ENCODE data around the gene PCDHGB4.
"Not testable (repeated sequence)": the region's sequence is repeated elsewhere in the genome, so short reads cannot be mapped to it uniquely, and the experiment has no call there.

The PCDHGB4 gene

DNA sequence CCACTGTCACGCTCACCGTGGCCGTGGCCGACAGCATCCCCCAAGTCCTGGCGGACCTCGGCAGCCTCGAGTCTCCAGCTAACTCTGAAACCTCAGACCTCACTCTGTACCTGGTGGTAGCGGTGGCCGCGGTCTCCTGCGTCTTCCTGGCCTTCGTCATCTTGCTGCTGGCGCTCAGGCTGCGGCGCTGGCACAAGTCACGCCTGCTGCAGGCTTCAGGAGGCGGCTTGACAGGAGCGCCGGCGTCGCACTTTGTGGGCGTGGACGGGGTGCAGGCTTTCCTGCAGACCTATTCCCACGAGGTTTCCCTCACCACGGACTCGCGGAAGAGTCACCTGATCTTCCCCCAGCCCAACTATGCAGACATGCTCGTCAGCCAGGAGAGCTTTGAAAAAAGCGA lies 45.2 kb downstream of the PCDHGB4 start:
- DNase-seq = not testable (repeated sequence)

DNA sequence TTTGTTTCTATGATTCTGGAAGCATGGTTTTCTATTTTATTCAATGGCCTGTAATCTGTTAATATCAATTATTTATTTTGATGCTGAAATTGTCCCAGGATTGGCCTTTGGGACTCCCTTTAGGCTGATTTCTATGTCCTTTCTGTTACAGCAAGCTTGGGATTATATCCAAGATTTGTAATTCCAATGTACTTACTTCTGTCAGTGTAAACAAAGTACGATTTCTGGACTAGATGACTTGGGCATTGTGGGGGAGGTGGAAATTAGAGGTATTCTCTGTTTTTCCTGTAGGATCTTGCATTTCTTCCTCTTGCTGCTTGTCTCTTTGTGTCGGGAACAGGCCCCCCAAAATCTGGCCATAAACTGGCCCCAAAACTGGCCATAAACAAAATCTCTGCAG lies 46.5 kb downstream of the PCDHGB4 start:
- DNase-seq = no peak

- no peak for DNase-seq
These were observed 49.7 kb downstream of the PCDHGB4 start for GRCh38 chr5:141437221-141437620.

- DNase-seq = no peak
These were observed 52.1 kb downstream of the PCDHGB4 start for GRCh38 chr5:141439411-141440141.
